GM18498 (cell line): ENCODE data around the gene C17orf114.
A peak's percentile ranks its signal among the peaks of the same experiment; 100 is the strongest.

Experiments used
- ATAC-seq: cut with Tn5 transposase; IDR thresholded peaks from one replicate; pipeline ENCODE4 v1.9.1; 2021; ENCODE audit warnings: mild to moderate bottlenecking, moderate library complexity; ENCODE audit not compliant: unreplicated experiment

Gene C17orf114

GRCh38 chr17:4802228-4802627 lies at the start of gene C17orf114:
Gene C17orf114, minus strand, starts transcription at chr17:4802328.
- no peak for ATAC-seq

GRCh38 chr17:4851084-4851483 lies 49.0 kb upstream of the C17orf114 start:
- ATAC-seq = no peak

GRCh38 chr17:4850246-4850645 lies 48.1 kb upstream of the C17orf114 start:
- no peak for ATAC-seq

GRCh38 chr17:4849011-4849536 lies 46.9 kb upstream of the C17orf114 start:
- ATAC-seq = no peak

- ATAC-seq = no peak
Measured at GRCh38 chr17:4846635-4847390, 44.7 kb upstream of the C17orf114 start.

- ATAC-seq = no peak
Measured at GRCh38 chr17:4845118-4845517, 43.0 kb upstream of the C17orf114 start.

GRCh38 chr17:4843321-4844000 lies 41.3 kb upstream of the C17orf114 start:
- ATAC-seq = no peak

- no peak for ATAC-seq
Measured at GRCh38 chr17:4842376-4842775, 40.2 kb upstream of the C17orf114 start.

- ATAC-seq = no peak
Measured at GRCh38 chr17:4840893-4841242, 38.7 kb upstream of the C17orf114 start.

GRCh38 chr17:4839965-4840892 lies 38.1 kb upstream of the C17orf114 start:
- no peak for ATAC-seq

- no peak for ATAC-seq
Measured at GRCh38 chr17:4839221-4839620, 37.1 kb upstream of the C17orf114 start.

- no peak for ATAC-seq
Measured at GRCh38 chr17:4838309-4838785, 36.2 kb upstream of the C17orf114 start.

GRCh38 chr17:4837471-4838308 lies 35.6 kb upstream of the C17orf114 start:
- ATAC-seq = no peak

GRCh38 chr17:4836221-4836620 lies 34.1 kb upstream of the C17orf114 start:
- ATAC-seq = no peak

GRCh38 chr17:4834681-4835020 lies 32.5 kb upstream of the C17orf114 start:
- ATAC-seq = no peak

- no peak for ATAC-seq
Measured at GRCh38 chr17:4833941-4834680, 32.0 kb upstream of the C17orf114 start.

- peak; percentile 92 for ATAC-seq
Measured at GRCh38 chr17:4833178-4833940, 31.2 kb upstream of the C17orf114 start, which contains the start of gene MINK1. Gene MINK1, plus strand, starts transcription at chr17:4833340. Its CDS starts 244 bp downstream, at chr17:4833584.

GRCh38 chr17:4832829-4833177 lies 30.7 kb upstream of the C17orf114 start:
- ATAC-seq = peak; percentile 21

GRCh38 chr17:4827399-4827798 lies 25.3 kb upstream of the C17orf114 start:
- no peak for ATAC-seq
